GM19043 (cell line): ENCODE results near the gene ECM1.

Source experiments
- ATAC-seq: cut with Tn5 transposase; IDR thresholded peaks from one replicate; pipeline ENCODE4 v1.9.1; 2021; ENCODE audit warnings: low read depth; ENCODE audit not compliant: unreplicated experiment

The ECM1 gene

GRCh38 chr1:150543500-150544143, 35.7 kb downstream of the ECM1 start:
- ATAC-seq, result no peak

GRCh38 chr1:150544204-150544603, 36.3 kb downstream of the ECM1 start:
- no peak for ATAC-seq

- ATAC-seq, result no peak
Measured at GRCh38 chr1:150545486-150546032, 37.6 kb downstream of the ECM1 start.

GRCh38 chr1:150546294-150546937, 38.5 kb downstream of the ECM1 start:
- no peak for ATAC-seq

GRCh38 chr1:150548324-150548631, 40.4 kb downstream of the ECM1 start:
- no peak for ATAC-seq

- ATAC-seq, result peak; percentile 51
Measured at GRCh38 chr1:150548632-150549495, 41.0 kb downstream of the ECM1 start, which contains the start of gene ADAMTSL4. TSS of gene ADAMTSL4 (plus strand) at chr1:150549408. CDS start at chr1:150552289, 2,881 bp downstream.

GRCh38 chr1:150549496-150550221, 41.8 kb downstream of the ECM1 start:
- ATAC-seq, result no peak

- no peak for ATAC-seq
Measured at GRCh38 chr1:150550222-150551050, 42.5 kb downstream of the ECM1 start.

GRCh38 chr1:150551051-150551783, 43.3 kb downstream of the ECM1 start:
- no peak for ATAC-seq

- ATAC-seq, result no peak
Measured at GRCh38 chr1:150551784-150552127, 43.8 kb downstream of the ECM1 start.

GRCh38 chr1:150552128-150552910, 44.4 kb downstream of the ECM1 start:
- ATAC-seq, result no peak

- ATAC-seq, result no peak
Measured at GRCh38 chr1:150552911-150553289, 45.0 kb downstream of the ECM1 start.

GRCh38 chr1:150553392-150554085, 45.6 kb downstream of the ECM1 start:
- no peak for ATAC-seq

GRCh38 chr1:150554086-150554452, 46.2 kb downstream of the ECM1 start:
- no peak for ATAC-seq

- ATAC-seq, result no peak
Measured at GRCh38 chr1:150555198-150555970, 47.5 kb downstream of the ECM1 start.

- no peak for ATAC-seq
Measured at GRCh38 chr1:150555971-150556865, 48.3 kb downstream of the ECM1 start.
